ENCODE data around the gene BTN1A1.

BTN1A1 gene

DNA sequence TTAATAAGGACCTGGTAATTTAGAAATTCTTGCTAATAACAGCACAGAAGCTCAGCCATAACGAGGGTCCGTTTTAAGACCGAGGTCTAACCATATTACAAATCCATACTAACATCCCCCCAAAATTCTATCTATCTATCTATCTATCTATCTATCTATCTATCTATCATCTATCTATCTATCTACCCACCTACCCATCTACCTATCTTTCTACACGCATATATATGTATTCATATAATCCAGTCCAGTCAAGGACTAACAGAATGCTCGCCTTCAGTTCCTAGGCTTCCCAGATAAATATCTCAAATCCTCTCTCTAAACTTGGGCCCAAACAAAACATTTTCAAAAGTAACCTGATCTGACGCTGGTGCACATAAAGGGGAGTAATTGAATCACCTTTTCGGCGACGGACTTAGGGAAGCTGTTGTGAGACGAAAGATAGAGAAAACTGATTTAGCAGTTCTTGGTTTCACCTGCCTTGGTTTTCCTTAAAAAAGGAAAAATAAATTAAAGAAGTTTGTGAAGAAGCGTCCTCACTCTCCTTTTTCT lies 52.6 kb downstream of the BTN1A1 start:
- TF ChIP-seq, protein P1, sequence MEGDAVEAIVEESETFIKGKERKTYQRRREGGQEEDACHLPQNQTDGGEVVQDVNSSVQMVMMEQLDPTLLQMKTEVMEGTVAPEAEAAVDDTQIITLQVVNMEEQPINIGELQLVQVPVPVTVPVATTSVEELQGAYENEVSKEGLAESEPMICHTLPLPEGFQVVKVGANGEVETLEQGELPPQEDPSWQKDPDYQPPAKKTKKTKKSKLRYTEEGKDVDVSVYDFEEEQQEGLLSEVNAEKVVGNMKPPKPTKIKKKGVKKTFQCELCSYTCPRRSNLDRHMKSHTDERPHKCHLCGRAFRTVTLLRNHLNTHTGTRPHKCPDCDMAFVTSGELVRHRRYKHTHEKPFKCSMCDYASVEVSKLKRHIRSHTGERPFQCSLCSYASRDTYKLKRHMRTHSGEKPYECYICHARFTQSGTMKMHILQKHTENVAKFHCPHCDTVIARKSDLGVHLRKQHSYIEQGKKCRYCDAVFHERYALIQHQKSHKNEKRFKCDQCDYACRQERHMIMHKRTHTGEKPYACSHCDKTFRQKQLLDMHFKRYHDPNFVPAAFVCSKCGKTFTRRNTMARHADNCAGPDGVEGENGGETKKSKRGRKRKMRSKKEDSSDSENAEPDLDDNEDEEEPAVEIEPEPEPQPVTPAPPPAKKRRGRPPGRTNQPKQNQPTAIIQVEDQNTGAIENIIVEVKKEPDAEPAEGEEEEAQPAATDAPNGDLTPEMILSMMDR (IDR thresholded peaks at IDR 0.05; ENCODE audit: insufficient read depth, missing control alignments): no peak
- no peak for DNase-seq (ENCODE audit: insufficient read length, low spot score)
- no peak for FAIRE-seq

DNA sequence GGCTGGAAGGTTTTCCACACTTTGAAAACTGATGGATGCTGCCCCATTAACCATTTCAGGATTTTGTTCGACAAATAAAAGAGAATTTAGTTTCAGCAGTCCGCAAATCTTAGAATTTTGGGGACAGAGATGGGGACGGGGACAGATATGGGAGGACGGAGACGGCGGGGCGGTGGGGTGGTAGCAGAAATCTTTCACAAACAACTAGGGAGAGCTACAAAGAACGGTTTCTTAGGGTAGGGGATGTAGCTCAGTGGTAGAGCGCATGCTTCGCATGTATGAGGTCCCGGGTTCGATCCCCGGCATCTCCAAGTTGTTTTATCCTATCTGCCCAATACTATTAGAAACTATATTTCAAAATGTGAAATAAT lies 53.1 kb downstream of the BTN1A1 start:
- DNase-seq (ENCODE audit: insufficient read length, low spot score): no peak

DNA sequence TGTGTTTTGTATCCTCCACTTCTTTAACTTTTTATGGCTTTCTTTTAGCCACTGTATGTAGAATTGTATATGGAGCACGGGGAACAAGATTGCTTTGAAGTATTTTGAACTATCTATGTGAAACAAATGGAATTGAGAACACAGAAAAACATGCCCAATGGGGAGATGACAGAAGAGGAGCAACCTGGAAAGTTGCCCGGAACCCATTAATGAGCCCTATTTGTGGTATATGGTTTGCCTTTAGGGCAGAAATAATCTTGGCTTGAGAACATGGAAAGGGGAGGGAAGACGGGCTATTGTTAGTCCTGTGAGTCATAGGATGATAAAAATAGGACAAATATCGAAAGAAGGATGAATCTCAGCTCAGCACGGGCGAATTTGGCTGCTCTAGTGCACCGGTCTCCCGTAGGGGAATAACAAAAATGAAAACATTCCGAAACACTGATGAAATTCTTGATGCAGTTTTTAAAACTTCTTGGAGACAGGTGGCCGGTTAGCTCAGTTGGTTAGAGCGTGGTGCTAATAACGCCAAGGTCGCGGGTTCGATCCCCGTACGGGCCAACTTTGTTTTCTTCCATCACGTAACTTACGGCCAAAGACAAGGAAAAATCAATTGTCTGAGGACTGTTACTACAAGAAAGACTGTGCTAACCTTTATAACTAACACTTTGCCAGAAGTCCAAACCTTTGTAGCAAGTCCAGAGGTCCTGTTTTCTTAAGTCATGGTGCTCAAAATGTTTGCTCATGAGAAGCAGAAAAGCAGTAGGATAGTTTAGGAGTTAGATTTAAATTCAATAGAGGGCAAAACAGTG lies 53.7 kb downstream of the BTN1A1 start:
- FAIRE-seq: no peak
- TF ChIP-seq, protein P1 (IDR thresholded peaks at IDR 0.05; ENCODE audit: insufficient read depth, missing control alignments): no peak
- DNase-seq (ENCODE audit: insufficient read length, low spot score): no peak

More for the DNA sequence above, 53.1 kb downstream of the BTN1A1 start:
- no peak for FAIRE-seq
- TF ChIP-seq, protein P1 (IDR thresholded peaks at IDR 0.05; ENCODE audit: insufficient read depth, missing control alignments): no peak

DNA sequence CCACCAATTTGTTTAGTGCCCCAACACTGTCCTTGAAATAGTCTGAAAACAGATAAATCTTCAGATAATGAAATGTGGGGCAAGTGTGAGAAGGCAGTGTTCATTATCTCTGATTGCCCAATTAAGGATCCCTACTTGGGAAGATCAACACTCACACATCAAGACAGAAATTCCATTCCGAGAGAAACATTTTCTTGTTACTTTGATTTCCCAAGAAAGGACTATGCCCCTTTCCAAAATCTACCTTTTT lies 54.3 kb downstream of the BTN1A1 start:
- DNase-seq (ENCODE audit: insufficient read length, low spot score) (no peak), FAIRE-seq (no peak)
- TF ChIP-seq, protein P1 (IDR thresholded peaks at IDR 0.05; ENCODE audit: insufficient read depth, missing control alignments): no peak

DNA sequence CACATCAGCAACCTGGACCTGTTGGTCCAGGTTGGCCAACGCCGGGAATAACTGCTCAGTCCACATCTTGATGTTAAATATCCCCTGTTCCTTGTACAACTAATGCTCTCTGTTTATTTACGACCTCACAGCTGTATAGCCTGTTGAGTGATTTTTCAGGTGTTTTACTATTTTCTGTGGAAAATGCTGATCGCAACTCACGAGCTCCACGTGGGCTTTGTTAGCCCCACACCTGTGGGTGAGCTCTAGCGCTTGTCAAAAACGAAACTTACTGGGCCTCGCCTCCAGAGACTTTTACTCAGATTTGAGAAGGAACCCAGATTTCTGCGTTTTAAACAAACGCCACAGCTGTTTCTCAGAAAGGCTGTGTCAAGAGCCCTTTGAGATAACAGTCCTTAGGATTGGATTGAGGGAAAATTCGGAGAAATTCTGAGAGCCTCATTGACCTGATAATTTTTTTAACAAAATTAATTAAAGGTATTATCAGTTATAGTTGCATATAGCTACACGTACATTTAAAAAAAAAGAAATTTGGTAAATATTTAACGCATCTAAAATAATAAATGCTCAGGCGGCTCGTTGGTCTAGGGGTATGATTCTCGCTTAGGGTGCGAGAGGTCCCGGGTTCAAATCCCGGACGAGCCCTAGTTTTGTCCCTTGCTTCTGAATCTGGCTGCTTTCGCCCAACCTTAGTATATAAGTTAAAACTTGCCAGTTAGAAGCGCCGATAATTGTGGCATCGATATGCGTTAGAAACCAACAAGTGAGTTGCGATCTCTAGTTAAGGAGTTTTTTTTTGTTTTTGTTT lies 54.8 kb downstream of the BTN1A1 start:
- DNase-seq (ENCODE audit: insufficient read length, low spot score) (no peak), FAIRE-seq (no peak)
- TF ChIP-seq, protein P1 (IDR thresholded peaks at IDR 0.05; ENCODE audit: insufficient read depth, missing control alignments): no peak

DNA sequence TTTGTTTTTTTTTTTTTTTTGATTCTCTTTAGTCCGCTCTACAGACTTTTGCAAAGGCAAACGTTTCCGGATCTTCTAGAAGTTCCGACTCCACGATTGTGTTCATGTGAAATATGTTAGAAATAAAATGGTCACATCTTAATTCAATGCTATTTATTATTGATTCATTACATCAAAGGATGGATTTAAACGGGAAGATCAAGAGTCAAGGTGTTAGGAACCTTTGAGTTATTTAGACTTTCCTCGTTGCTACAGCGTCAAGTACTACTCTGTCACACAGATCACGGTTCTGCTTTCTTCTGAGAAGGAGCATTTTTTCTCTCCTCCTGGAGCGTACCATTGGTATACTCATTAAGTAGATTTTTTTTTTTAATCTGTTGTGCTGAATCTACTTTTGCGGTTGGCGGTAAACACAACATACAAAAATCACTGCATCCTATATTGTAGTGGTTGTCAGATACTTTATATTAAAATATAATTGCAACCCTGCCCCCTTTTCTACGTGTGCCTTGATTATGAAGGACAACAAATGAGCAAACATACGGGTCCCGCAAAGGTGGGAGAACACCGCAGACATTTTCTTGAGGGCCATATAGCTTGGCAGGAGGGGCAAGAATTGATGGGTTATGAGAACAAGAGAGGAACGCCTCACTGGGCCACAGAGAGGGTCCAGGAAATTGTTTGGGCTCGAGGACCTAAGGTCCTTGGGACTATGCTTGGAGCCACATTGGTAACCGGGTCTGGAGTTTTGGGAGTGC lies 55.6 kb downstream of the BTN1A1 start:
- DNase-seq (ENCODE audit: insufficient read length, low spot score) (no peak), FAIRE-seq (no peak)
- TF ChIP-seq, protein P1 (IDR thresholded peaks at IDR 0.05; ENCODE audit: insufficient read depth, missing control alignments): no peak

Data from D721Med (cell line).